Measurements from ENCODE around the gene NAPEPLD. TPM values are rescaled to one million over a fixed set of nuclear protein-coding genes. Genes with fewer than 3 reads are reported as not detected.
"Not testable (repeated sequence)": the region's sequence is repeated elsewhere in the genome, so short reads cannot be mapped to it uniquely, and the experiment has no call there.

NAPEPLD gene
- total RNA-seq, 1 experiment from 2014 or later, result 12.4 TPM

GRCh38 chr7:103113164-103113563, 35.7 kb downstream of the NAPEPLD start:
- DNase-seq (ENCODE audit: low spot score), result peak; percentile 95

GRCh38 chr7:103106703-103107070, 42.2 kb downstream of the NAPEPLD start:
- not testable (repeated sequence) for DNase-seq (ENCODE audit: low spot score)

- no peak for DNase-seq (ENCODE audit: low spot score)
These were observed 42.7 kb downstream of the NAPEPLD start for GRCh38 chr7:103106005-103106702.

- no peak for DNase-seq (ENCODE audit: low spot score)
These were observed 47.4 kb downstream of the NAPEPLD start for GRCh38 chr7:103101543-103101942.

GRCh38 chr7:103100348-103100747, 48.6 kb downstream of the NAPEPLD start:
- DNase-seq (ENCODE audit: low spot score), result no peak

- DNase-seq (ENCODE audit: low spot score), result no peak
These were observed 51.9 kb downstream of the NAPEPLD start for GRCh38 chr7:103097041-103097440.

GRCh38 chr7:103095558-103095957, 53.3 kb downstream of the NAPEPLD start:
- not testable (repeated sequence) for DNase-seq (ENCODE audit: low spot score)

- DNase-seq (ENCODE audit: low spot score), result no peak
These were observed 54.8 kb downstream of the NAPEPLD start for GRCh38 chr7:103094102-103094501.

- no peak for DNase-seq (ENCODE audit: low spot score)
These were observed 55.5 kb downstream of the NAPEPLD start for GRCh38 chr7:103093429-103093828.

GRCh38 chr7:103092321-103092720, 56.6 kb downstream of the NAPEPLD start:
- DNase-seq (ENCODE audit: low spot score), result not testable (repeated sequence)

GRCh38 chr7:103083210-103083609, 65.7 kb downstream of the NAPEPLD start:
- no peak for DNase-seq (ENCODE audit: low spot score)

GRCh38 chr7:103082497-103082896, 66.4 kb downstream of the NAPEPLD start:
- DNase-seq (ENCODE audit: low spot score), result no peak

- no peak for DNase-seq (ENCODE audit: low spot score)
These were observed 68.0 kb downstream of the NAPEPLD start for GRCh38 chr7:103080923-103081322.

GRCh38 chr7:103079836-103080235, 69.1 kb downstream of the NAPEPLD start:
- no peak for DNase-seq (ENCODE audit: low spot score)

- not testable (repeated sequence) for DNase-seq (ENCODE audit: low spot score)
These were observed 70.7 kb downstream of the NAPEPLD start for GRCh38 chr7:103078226-103078625.

GRCh38 chr7:103077318-103077717, 71.6 kb downstream of the NAPEPLD start:
- no peak for DNase-seq (ENCODE audit: low spot score)

- no peak for DNase-seq (ENCODE audit: low spot score)
These were observed 72.1 kb downstream of the NAPEPLD start for GRCh38 chr7:103076764-103077163.

GRCh38 chr7:103075337-103075918, 73.5 kb downstream of the NAPEPLD start:
- peak; percentile 35 for DNase-seq (ENCODE audit: low spot score)

- peak; percentile 89 for DNase-seq (ENCODE audit: low spot score)
These were observed 74.2 kb downstream of the NAPEPLD start, which contains the start of the genes ARMC10 and FBXL13 for GRCh38 chr7:103074519-103075336. Gene ARMC10 (plus strand): TSS chr7:103075140. CDS start chr7:103075273, 133 bp downstream. Gene FBXL13 (minus strand): TSS chr7:103074796.

- peak; percentile 49 for DNase-seq (ENCODE audit: low spot score)
These were observed 74.8 kb downstream of the NAPEPLD start for GRCh38 chr7:103073989-103074518.

- DNase-seq (ENCODE audit: low spot score), result no peak
These were observed 77.9 kb downstream of the NAPEPLD start for GRCh38 chr7:103071000-103071399.
